Right kidney (tissue), 1 donor: Measurements from ENCODE around the gene NMD3.

Source experiments
- DNase-seq: peaks from one replicate; pipeline ENCODE4 v3.0.0-alpha.2; 2016

NMD3 gene

GRCh38 chr3:161224786-161225185, 3.7 kb downstream of the NMD3 start:
- DNase-seq, result no peak

- no peak for DNase-seq
These were observed 9.6 kb downstream of the NMD3 start for GRCh38 chr3:161230621-161231171.

DNA sequence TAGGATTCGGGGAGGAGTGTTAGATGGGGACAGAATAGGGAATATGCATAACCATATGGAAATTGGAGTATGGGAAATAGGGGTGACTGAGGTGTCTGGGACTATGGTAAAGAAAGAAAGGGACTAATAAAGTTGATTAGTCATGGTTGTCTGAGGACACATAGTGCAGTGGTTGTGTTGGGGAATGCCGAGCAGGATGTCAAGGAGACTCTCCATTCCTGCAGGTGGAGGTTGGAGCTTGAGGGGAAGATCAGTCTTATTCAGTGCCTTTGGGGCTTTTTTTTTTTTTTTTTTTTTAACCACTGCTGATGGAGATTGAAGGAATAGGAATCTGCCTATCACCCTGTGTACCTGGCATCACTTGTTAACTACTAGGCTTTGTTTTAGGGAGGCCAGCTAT, 10.8 kb downstream of the NMD3 start:
- no peak for DNase-seq

- DNase-seq, result no peak
These were observed 12.4 kb downstream of the NMD3 start for GRCh38 chr3:161233557-161233956.

- DNase-seq, result no peak
These were observed 15.1 kb downstream of the NMD3 start for GRCh38 chr3:161236240-161236639.

DNA sequence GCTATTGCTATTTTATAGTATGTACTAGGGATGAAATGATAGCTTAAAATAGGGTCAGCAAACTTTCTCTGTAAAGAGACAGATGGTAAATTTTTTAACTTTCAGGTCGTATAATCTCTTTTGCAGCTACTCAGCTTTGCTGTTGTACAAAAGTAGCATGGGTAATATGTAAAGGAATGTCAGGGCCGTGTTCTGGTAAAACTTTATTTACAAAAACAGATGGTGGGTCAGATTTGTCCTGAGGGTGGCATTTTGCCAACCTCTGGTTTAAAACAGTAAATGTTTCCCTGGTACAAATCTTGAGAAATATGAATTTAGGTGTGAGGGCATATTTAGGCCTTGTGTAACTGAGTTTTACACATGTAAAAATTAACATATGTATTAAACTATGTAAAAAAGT, 18.6 kb downstream of the NMD3 start:
- DNase-seq, result no peak

DNA sequence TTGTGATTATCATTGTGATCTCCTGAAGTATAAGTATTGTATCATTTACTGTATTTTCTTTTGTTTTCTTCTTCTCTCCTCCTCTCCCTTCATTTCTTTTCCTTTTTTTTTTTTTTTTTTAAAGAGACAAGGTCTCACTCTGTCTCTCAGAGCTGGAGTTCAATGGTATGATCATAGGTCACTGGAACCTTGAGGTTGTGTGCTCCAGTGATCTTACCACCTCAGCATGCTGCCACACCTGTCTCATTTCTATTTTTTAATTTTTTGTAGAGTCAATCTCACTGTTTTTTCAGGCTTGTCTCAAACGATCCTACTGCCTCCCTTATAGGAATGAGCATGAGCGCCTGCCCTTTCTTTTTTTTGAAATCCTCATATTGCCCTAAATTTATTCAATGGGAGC, 23.4 kb downstream of the NMD3 start:
- DNase-seq, result no peak

GRCh38 chr3:161247049-161247448, 25.9 kb downstream of the NMD3 start:
- DNase-seq, result no peak

DNA sequence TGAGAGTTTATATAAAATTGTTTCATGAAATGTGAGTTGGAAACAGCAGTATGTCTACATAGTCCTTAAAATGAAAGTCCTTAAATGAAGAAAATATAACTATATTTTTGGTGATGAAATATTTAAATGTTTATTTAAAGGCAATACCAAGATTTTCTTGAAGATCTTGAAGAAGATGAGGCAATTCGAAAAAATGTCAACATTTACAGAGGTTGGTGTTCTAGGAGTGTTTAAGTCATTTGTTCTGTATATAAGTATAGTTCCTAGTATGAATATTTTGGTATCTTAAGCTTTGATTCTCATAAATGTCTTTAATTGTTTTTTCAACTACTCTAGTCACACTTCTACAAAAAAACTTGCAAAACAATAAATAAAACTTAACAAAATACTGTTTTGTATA, 29.0 kb downstream of the NMD3 start:
- DNase-seq, result no peak

DNA sequence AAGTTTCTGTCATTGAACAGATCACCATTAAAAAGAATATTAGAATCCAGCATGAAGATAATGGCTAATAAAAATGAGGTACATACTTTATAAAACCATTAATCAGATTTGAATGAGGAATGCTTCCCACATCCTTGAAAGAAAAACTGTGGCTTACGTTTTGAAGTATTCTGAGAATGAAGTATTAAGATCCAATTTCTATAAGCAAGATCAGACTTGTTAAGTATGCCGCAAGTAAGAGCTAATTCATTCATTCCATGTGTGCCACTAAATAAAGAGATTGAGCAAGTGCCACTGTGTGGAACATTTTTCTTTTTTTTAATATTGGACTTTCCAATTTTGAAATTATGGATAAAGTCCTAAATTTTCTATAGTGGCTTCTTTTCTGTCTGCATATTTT, 30.6 kb downstream of the NMD3 start:
- DNase-seq, result no peak

GRCh38 chr3:161252143-161252542, 31.0 kb downstream of the NMD3 start:
- no peak for DNase-seq

GRCh38 chr3:161253711-161254110, 32.6 kb downstream of the NMD3 start:
- no peak for DNase-seq

GRCh38 chr3:161254861-161255260, 33.8 kb downstream of the NMD3 start:
- DNase-seq, result no peak

DNA sequence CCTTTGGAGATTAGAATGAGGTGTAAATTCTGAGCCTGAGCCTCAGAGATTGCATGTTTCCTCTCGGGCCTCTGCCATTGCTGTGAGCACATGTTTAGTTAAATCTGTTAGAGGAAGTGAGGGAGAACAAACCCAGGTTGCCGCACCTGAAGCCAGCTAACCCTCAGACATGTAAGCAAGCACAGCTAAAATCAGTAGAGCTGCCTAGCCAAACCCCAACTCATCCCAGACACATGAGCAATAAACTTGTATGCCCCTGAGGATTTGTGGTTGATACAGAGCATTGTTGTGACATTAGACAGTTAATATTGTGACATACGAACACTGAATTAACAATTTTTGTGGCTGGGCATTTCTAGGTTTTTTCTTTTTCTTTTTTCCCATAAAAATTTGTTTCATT, 41.9 kb downstream of the NMD3 start:
- no peak for DNase-seq

DNA sequence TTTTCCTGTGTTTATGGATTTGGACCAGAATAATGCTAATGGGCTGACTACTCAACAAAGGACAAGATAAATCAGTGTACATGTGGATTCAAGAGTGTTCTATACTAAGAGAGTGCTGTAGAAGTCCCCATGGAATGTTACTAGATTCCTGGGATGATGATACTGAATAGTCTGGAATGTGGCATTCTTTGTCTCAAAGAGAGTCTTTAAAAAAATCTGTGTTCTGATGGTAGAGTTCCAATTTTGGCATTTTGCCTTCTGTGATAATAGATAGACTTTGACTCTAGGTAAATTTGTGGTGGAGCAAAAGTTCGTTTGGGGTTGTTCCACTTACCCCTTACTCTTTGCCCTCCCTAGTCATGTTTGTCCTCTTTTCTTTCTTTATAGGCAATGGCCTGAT, 43.7 kb downstream of the NMD3 start:
- no peak for DNase-seq

DNA sequence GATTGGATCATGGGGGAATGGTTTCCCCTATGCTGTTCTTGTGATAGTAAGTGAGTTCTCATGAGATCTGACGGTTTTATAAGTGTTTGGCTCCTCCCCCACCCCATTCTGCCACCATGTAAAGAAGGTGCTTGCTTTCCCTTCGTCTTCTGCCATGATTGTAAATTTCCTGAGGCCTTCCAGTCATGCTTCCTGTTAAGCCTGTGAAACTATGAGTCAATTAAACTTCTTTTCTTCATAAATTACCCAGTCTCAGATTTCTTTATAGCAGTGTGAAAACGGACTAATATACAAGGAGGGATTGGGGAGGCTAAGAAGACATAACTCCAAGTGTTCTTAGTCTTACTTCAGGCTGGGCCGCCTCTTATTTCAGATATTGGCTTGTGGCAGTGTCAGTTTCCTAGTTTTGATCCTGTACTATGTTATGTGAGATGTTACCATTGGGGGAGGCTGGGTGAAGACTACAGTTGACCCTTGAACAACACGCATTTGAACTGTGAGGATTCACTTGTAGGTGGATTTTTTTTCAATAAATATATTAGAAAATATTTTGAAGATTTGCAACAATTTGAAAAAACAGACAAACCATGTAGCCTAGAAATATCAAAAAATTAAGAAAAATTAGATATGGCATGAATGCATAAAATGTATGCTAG, 44.9 kb downstream of the NMD3 start:
- no peak for DNase-seq

DNA sequence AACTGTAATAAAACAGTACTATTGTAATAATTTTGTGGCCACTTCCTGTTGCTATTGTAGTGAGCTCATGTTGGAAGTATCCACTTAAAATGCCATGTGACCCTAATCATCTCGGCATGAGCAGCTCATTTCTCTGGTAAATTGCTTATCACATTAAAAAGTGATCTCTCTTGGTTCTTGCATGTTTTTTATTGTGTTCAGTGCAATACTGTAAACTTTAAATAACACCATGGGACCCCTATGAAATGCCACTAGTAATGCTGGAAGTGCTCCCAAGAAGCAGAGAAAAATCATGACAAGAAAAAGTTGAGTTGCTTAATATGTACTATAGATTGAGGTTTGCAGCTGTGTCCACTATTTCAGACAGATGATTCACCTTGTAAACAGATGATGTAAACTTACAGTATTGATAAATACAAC, 45.6 kb downstream of the NMD3 start:
- no peak for DNase-seq

GRCh38 chr3:161267646-161268045, 46.5 kb downstream of the NMD3 start:
- no peak for DNase-seq

- DNase-seq, result no peak
These were observed 47.5 kb downstream of the NMD3 start for GRCh38 chr3:161268601-161269000.

DNA sequence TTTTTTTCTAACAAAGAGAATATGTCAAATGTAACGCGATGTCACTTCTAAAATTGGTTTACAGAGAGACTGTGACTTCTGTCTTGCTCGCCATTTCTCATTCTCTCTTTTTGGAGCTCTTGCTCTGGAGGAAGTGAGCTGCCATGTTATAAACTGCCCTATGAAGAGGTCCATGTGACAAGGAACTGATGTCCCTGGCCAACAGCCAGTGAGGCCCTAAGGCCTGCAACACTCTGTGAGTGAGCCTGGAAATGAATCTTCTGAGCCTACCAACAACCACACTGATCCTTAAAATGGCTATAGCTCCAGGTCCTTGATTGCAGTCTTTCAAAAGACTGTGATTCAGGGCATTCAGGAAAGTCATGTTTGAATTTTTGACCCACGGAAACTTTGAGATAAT, 49.9 kb downstream of the NMD3 start:
- no peak for DNase-seq

- DNase-seq, result no peak
These were observed 50.5 kb downstream of the NMD3 start for GRCh38 chr3:161271646-161272045.

- DNase-seq, result no peak
These were observed 51.4 kb downstream of the NMD3 start for GRCh38 chr3:161272524-161272923.

- no peak for DNase-seq
These were observed 52.6 kb downstream of the NMD3 start for GRCh38 chr3:161273589-161274218.

- no peak for DNase-seq
These were observed 53.7 kb downstream of the NMD3 start for GRCh38 chr3:161274691-161275298.
